GM12878 (cell line): ENCODE data around the gene ITPKB. TPM values are rescaled to one million over a fixed set of nuclear protein-coding genes. Genes with fewer than 3 reads are reported as not detected.
A peak's percentile ranks its signal among the peaks of the same experiment; 100 is the strongest.

Source experiments
- ATAC-seq: fragments of 200-7000 bp; cut with Tn5 transposase; 3 replicates; pipeline ENCODE4 v1.9.1; 2020; ENCODE audit warnings: mild to moderate bottlenecking, moderate library complexity
- BruUV-seq: library from RNA; stranded (reverse); fragments of 400-500 nt; replicated peaks from 2 replicates; lab custom pipeline; 2021; lab: Mats Ljungman, UMichigan
- CTCF ChIA-PET: fragments of 300-600 bp; sonication (Branson Sonifier 250); formaldehyde crosslinking; extraction: SDS; loops from one replicate; lab custom pipeline; 2021; ENCODE audit warnings: inconsistent platforms; lab: Yijun Ruan, JAX
- POLR2A ChIA-PET: fragments of 350-600 bp; formaldehyde crosslinking; extraction: SDS; loops from one replicate; lab custom pipeline; 2021; ENCODE audit warnings: inconsistent platforms; lab: Charles Lee
- RAD21 ChIA-PET: fragments of 300-600 bp; sonication (Branson Sonifier 250); formaldehyde crosslinking; loops from one replicate; lab custom pipeline; 2023; ENCODE audit warnings: antibody characterized with exemption; ENCODE audit not compliant: unreplicated experiment; lab: Charles Lee
- SMC1A ChIA-PET: fragments of 300-600 bp; sonication (Branson Sonifier 250); formaldehyde crosslinking; loops from one replicate; lab custom pipeline; 2023; ENCODE audit not compliant: unreplicated experiment, uncharacterized antibody; lab: Charles Lee
- DNase-seq: peaks from one replicate; pipeline ENCODE4 v3.0.0-alpha.2; 2011; ENCODE audit warnings: low read depth, low spot score
- FAIRE-seq: peaks from 3 replicates; lab custom pipeline; 2011; peaks lifted over from hg19 to GRCh38; lab: Jason Lieb, UNC
- H2AFZ ChIP-seq: 2 replicates; pipeline ENCODE4 v1.6.0; 2011; ENCODE audit warnings: low read depth, low read length, control low read depth; ENCODE audit not compliant: control insufficient read depth
- H3K27ac ChIP-seq: 2 replicates; pipeline ENCODE4 v1.5.1; 2011; ENCODE audit warnings: control low read depth; ENCODE audit not compliant: control insufficient read depth, insufficient read depth
- H3K27me3 ChIP-seq, 2 experiments: replicated peaks in 1 of 2; 2 replicates each; pipeline versions ENCODE4 v1.6.0 to v1.6.1; 2011; ENCODE audit warnings: low read length in 1 of 2; ENCODE audit not compliant: control insufficient read depth in 2 of 2, insufficient read depth in 2 of 2
- H3K36me3 ChIP-seq, 2 experiments: 2 replicates each; pipeline ENCODE4 v1.5.1; 2011; ENCODE audit warnings: low read length in 1 of 2; ENCODE audit not compliant: control insufficient read depth in 2 of 2, insufficient read depth in 2 of 2
- H3K4me1 ChIP-seq: 2 replicates; pipeline ENCODE4 v1.6.1; 2011; ENCODE audit warnings: mild to moderate bottlenecking, low read length, moderate library complexity, mixed read lengths; ENCODE audit not compliant: control insufficient read depth, insufficient read depth
- H3K4me2 ChIP-seq: 2 replicates; pipeline ENCODE4 v1.6.0; 2011; ENCODE audit warnings: control low read depth; ENCODE audit not compliant: control insufficient read depth, insufficient read depth
- H3K4me3 ChIP-seq: fragments of 200-600 bp; sonication (generic); 2 replicates; pipeline ENCODE4 v1.5.1; 2016
- H3K79me2 ChIP-seq: 2 replicates; pipeline ENCODE4 v1.6.0; 2011; ENCODE audit warnings: low read length; ENCODE audit not compliant: control insufficient read depth, insufficient read depth
- H3K9ac ChIP-seq: 2 replicates; pipeline ENCODE4 v1.8.0; 2011; ENCODE audit warnings: low read length, control low read depth, mixed read lengths; ENCODE audit not compliant: control insufficient read depth, insufficient read depth
- H3K9me3 ChIP-seq: replicated peaks from 3 replicates; pipeline ENCODE4 v1.5.1; 2011; ENCODE audit warnings: mild to moderate bottlenecking, low read length; ENCODE audit not compliant: control insufficient read depth, insufficient read depth
- H4K20me1 ChIP-seq: 2 replicates; pipeline ENCODE4 v1.6.0; 2011; ENCODE audit not compliant: control insufficient read depth, insufficient read depth
- CHD4 ChIP-seq: fragments of 200-600 bp; sonication (generic); IDR thresholded peaks from 2 replicates; pipeline ENCODE4 v1.6.1; 2016; ENCODE audit warnings: mild to moderate bottlenecking
- EED ChIP-seq: sonication (generic); IDR thresholded peaks from 2 replicates; pipeline ENCODE4 v1.6.1; 2016; ENCODE audit warnings: antibody characterized with exemption, low read depth
- MYC ChIP-seq: IDR thresholded peaks from 2 replicates; pipeline ENCODE4 v1.6.1; 2011; ENCODE audit warnings: mild to moderate bottlenecking, low read length, moderate library complexity, inconsistent platforms; ENCODE audit not compliant: insufficient read depth, insufficient replicate concordance, insufficient read length, severe bottlenecking
- NBN ChIP-seq: fragments of 450-650 bp; IDR thresholded peaks from 2 replicates; pipeline ENCODE4 v1.6.1; 2016
- RUNX3 ChIP-seq: IDR thresholded peaks from 2 replicates; pipeline ENCODE4 v1.6.1; 2012; ENCODE audit warnings: low read length, inconsistent platforms
- ZNF274 ChIP-seq: IDR thresholded peaks from one replicate; pipeline ENCODE4 v1.8.0; 2011; ENCODE audit not compliant: insufficient read length, insufficient read depth
- whole genome bisulfite sequencing: methylation state at CpG from one replicate; pipeline ENCODE4 v1.1.6; 2016; ENCODE audit warnings: low lambda C conversion rate; ENCODE audit not compliant: insufficient replicate concordance, insufficient coverage; ENCODE audit errors: missing lambda C conversion rate; 5-methylcytosine and 5-hydroxymethylcytosine counted together
- in situ Hi-C: fragments of 300-500 bp; cut with MboI; formaldehyde crosslinking; loops from 9 replicates; pipeline ENCODE4 v1.14.3; 2018; ENCODE audit warnings: mixed read lengths
- intact Hi-C: fragments of 100-400 bp; cut with micrococcal nuclease; formaldehyde crosslinking; loops from one replicate; pipeline ENCODE4 v1.14.2; 2022; ENCODE audit not compliant: unreplicated experiment
- polyA plus RNA-seq, 11 experiments: library from polyadenylated mRNA; depleted of rRNA in 4 of 11; unstranded in 6 of 11; stranded (reverse) in 5 of 11; fragments of >200 nt; fragmentation: Nextera tagmentation in 4 of 11; fragmentation: Illumina TruSeq in 1 of 11; extraction: Ambion mirVana in 4 of 11; extraction: Trizol in 1 of 11; gene quantifications; 1 replicate in 1 of 11; 2 replicates in 10 of 11; pipeline versions ENCODE4 v1.2.1 to v1.2.3, GENCODE V29; 2011 to 2016; ENCODE audit warnings: inconsistent platforms in 2 of 11, missing spikeins in 2 of 11, low read depth in 1 of 11
- total RNA-seq, 4 experiments: library from RNA; depleted of rRNA in 3 of 4; stranded (reverse); fragments of >200 nt in 3 of 4; fragmentation: Illumina TruSeq in 1 of 4; extraction: Trizol in 1 of 4; gene quantifications; 2 replicates each; pipeline versions ENCODE4 v1.2.1 to v1.2.3, GENCODE V29; 2013 to 2021
- TF ChIP-seq, protein P1 (sequence below): IDR thresholded peaks from 2 replicates; pipeline ENCODE4 v1.6.1; 2012; ENCODE audit warnings: low read depth, low read length, improper control_type of control experiment
- TF ChIP-seq, protein P2 (sequence below): fragments of 450-650 bp; formaldehyde crosslinking; IDR thresholded peaks from 2 replicates; pipeline ENCODE4 v1.5.0; 2022; ENCODE audit warnings: mild to moderate bottlenecking, missing genetic modification characterization

Gene ITPKB
- total and polyA plus RNA-seq, 10 of the 15 experiments (the other 5 are each of a cell fraction or from before 2014, with no cell fraction given): 1.3 to 38.7 (median 12.9) TPM

DNA sequence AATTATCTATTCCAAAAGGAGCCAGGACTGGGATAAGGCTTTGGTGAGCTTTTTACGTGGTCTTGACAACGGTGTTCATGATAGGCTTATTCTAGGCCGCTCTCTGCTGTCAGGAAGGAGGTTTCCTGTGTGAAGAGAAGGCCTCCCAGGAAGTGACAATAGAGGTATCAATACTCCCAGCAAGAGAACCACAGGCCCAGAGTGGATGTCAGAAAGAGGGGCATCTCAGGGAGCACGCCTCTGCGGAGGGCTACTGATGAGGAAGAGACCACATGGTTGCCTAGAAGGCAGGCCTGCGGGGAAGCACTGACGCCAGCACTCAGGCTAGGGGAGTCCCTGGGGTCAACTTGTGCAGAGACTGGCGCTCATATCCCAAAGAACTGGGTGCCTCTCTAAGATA is 60.4 kb downstream of the ITPKB start:
- ChIA-PET POLR2A (interaction anchor here (0.6 to 4.1 kb wide), 5 partner anchors 9 to 16 kb away, joined by 3 to 21 read pairs (median 12); no protein-coding TSS in a partner anchor), SMC1A (interaction anchor here (0.8 to 8.6 kb wide), 11 partner anchors 10 to 146 kb away, joined by 3 to 67 read pairs (median 4); no protein-coding TSS in a partner anchor), RAD21 (interaction anchor here (0.9 to 4.7 kb wide), 13 partner anchors 8 to 204 kb away, joined by 3 to 30 read pairs (median 5); partner anchors contain the start of gene ITPKB), CTCF (interaction anchor here (0.7 to 4.2 kb wide), 6 partner anchors 9 to 50 kb away, joined by 3 to 19 read pairs (median 3); no protein-coding TSS in a partner anchor)
- H2AFZ ChIP-seq: no peak overlapping the region
- FAIRE-seq (no peak), ATAC-seq (no peak), DNase-seq (no peak)
- no peak overlapping the region for H3K9ac ChIP-seq
- in situ Hi-C loops: no loop called here
- H3K27me3 ChIP-seq: no peaks in the 10 kb centered on the region
- no peak overlapping the region for H3K4me3 ChIP-seq
- H3K36me3 ChIP-seq: peaks cover 0 to 2% of the 10 kb centered on the region in 2 experiments; a peak in 2 of 4 replicates
- no peak for TF ChIP-seq MYC
- 0 out of 2 replicates have a peak, but pooled peaks have one; percentile 12 for TF ChIP-seq EED
- peak; percentile 16; the same call in 1 of the 2 replicates for TF ChIP-seq RUNX3
- H3K27ac ChIP-seq: peak overlapping the region; percentile 2; the same call in 1 of the 2 replicates
- WGBS: 94% methylated on average over 8 of the region's 8 CpGs
- H3K4me2 ChIP-seq: peak overlapping the region; percentile 78; the same call in 1 of the 2 replicates
- no TSS peak for BruUV-seq
- H3K4me1 ChIP-seq: peaks cover 73% of the 10 kb centered on the region
- intact Hi-C loops: no loop called here
- 0 out of 2 replicates have a peak, but pooled peaks cover 2% of the 10 kb centered on the region for H4K20me1 ChIP-seq
- no peaks in the 10 kb centered on the region for H3K9me3 ChIP-seq
- H3K79me2 ChIP-seq: peaks cover 32% of the 10 kb centered on the region

DNA sequence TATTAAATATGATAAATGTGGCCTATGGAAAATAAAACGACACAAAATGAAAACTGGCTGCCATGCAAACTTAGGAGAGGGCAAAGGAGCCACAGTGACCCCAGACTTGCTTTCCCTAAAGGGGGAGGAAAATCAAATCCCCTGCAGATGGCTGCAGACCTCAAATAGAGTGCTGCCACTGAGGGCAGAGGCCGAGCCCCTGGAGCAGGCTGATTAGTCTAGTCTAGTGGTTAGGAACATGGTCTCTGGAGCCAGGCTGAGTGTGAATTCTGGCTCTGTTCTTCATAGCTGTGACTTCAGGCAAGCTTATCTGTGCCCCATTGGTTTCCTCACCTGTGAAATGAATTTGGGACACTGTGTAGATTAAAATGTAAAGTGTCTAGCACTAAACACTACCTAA is 60.8 kb downstream of the ITPKB start:
- RAD21 ChIA-PET: interaction anchor here (0.6 to 4.7 kb wide), 12 partner anchors 10 to 150 kb away, joined by 3 to 30 read pairs (median 5); partner anchors contain the start of gene ITPKB
- H3K4me3 ChIP-seq: no peak overlapping the region
- TF ChIP-seq CHD4 (no peak), ZNF274 (no peak), NBN (no peak)
- TF ChIP-seq, protein P1, sequence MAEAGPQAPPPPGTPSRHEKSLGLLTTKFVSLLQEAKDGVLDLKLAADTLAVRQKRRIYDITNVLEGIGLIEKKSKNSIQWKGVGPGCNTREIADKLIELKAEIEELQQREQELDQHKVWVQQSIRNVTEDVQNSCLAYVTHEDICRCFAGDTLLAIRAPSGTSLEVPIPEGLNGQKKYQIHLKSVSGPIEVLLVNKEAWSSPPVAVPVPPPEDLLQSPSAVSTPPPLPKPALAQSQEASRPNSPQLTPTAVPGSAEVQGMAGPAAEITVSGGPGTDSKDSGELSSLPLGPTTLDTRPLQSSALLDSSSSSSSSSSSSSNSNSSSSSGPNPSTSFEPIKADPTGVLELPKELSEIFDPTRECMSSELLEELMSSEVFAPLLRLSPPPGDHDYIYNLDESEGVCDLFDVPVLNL: no peak
- TF ChIP-seq, protein P2, sequence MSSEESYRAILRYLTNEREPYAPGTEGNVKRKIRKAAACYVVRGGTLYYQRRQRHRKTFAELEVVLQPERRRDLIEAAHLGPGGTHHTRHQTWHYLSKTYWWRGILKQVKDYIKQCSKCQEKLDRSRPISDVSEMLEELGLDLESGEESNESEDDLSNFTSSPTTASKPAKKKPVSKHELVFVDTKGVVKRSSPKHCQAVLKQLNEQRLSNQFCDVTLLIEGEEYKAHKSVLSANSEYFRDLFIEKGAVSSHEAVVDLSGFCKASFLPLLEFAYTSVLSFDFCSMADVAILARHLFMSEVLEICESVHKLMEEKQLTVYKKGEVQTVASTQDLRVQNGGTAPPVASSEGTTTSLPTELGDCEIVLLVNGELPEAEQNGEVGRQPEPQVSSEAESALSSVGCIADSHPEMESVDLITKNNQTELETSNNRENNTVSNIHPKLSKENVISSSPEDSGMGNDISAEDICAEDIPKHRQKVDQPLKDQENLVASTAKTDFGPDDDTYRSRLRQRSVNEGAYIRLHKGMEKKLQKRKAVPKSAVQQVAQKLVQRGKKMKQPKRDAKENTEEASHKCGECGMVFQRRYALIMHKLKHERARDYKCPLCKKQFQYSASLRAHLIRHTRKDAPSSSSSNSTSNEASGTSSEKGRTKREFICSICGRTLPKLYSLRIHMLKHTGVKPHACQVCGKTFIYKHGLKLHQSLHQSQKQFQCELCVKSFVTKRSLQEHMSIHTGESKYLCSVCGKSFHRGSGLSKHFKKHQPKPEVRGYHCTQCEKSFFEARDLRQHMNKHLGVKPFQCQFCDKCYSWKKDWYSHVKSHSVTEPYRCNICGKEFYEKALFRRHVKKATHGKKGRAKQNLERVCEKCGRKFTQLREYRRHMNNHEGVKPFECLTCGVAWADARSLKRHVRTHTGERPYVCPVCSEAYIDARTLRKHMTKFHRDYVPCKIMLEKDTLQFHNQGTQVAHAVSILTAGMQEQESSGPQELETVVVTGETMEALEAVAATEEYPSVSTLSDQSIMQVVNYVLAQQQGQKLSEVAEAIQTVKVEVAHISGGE (CRISPR knock-in tag): no peak

More for the DNA sequence above, 60.8 kb downstream of the ITPKB start:
- peaks cover 70% of the 10 kb centered on the region for H3K4me1 ChIP-seq
- no peaks in the 10 kb centered on the region for H3K27me3 ChIP-seq
- 0 out of 2 replicates have a peak overlapping the region, but pooled peaks have one; percentile 2 for H3K27ac ChIP-seq
- no peak overlapping the region for H3K9ac ChIP-seq
- no TSS peak for BruUV-seq
- 88% methylated on average over 2 of the region's 2 CpGs for WGBS
- H4K20me1 ChIP-seq: 0 out of 2 replicates have a peak, but pooled peaks cover 2% of the 10 kb centered on the region
- ChIA-PET SMC1A (interaction anchor here (0.8 to 8.6 kb wide), 8 partner anchors 10 to 147 kb away, joined by 3 to 67 read pairs (median 10); no protein-coding TSS in a partner anchor), POLR2A (interaction anchor here (0.5 to 4.1 kb wide), 5 partner anchors 8 to 1058 kb away, joined by 3 to 21 read pairs (median 4); no protein-coding TSS in a partner anchor), CTCF (interaction anchor here (0.7 to 4.2 kb wide), 8 partner anchors 10 to 52 kb away, joined by 3 to 19 read pairs (median 3); no protein-coding TSS in a partner anchor)
- DNase-seq (no peak), ATAC-seq (no peak), FAIRE-seq (no peak)
- intact Hi-C loops (no loop called here), in situ Hi-C loops (no loop called here)
- peaks cover 32% of the 10 kb centered on the region for H3K79me2 ChIP-seq
- H2AFZ ChIP-seq: no peak overlapping the region
- H3K36me3 ChIP-seq: peaks cover 2% of the 10 kb centered on the region in 2 experiments; a peak in 2 of 4 replicates
- H3K9me3 ChIP-seq: no peaks in the 10 kb centered on the region
- H3K4me2 ChIP-seq: no peak overlapping the region
